CD8-positive, alpha-beta memory T cell (primary cell): Measurements from ENCODE around the gene TXNDC2. TPM values are rescaled to one million over a fixed set of nuclear protein-coding genes. Genes with fewer than 3 reads are reported as not detected.

Source experiments
- CTCF ChIA-PET: fragments of 350-600 bp; sonication (Branson Sonifier 250); formaldehyde crosslinking; loops from one replicate; lab custom pipeline; 2021; ENCODE audit warnings: antibody characterized with exemption; lab: Charles Lee
- POLR2A ChIA-PET: fragments of 350-600 bp; sonication (Branson Sonifier 250); formaldehyde crosslinking; loops from one replicate; lab custom pipeline; 2021; ENCODE audit warnings: antibody characterized with exemption; lab: Charles Lee
- DNase-seq, 5 donors: peaks; one replicate each; pipeline versions ENCODE4 v3.0.0 to v3.0.0-alpha.2; 2020 to 2022; ENCODE audit warnings: mixed read lengths in 1 of 5
- H3K27ac ChIP-seq: one replicate; pipeline ENCODE4 v1.7.0; 2013; ENCODE audit warnings: low read depth, mild to moderate bottlenecking, low read length, moderate library complexity
- H3K27me3 ChIP-seq: 2 replicates; pipeline ENCODE4 v1.7.0; 2013; ENCODE audit warnings: low read length, mild to moderate bottlenecking; ENCODE audit not compliant: insufficient read depth, poor library complexity, severe bottlenecking
- H3K36me3 ChIP-seq: 2 replicates; pipeline ENCODE4 v1.7.0; 2013; ENCODE audit warnings: mild to moderate bottlenecking, low read length, moderate library complexity; ENCODE audit not compliant: insufficient read depth
- H3K4me1 ChIP-seq: 2 replicates; pipeline ENCODE4 v1.7.0; 2013; ENCODE audit warnings: mild to moderate bottlenecking, low read length, moderate library complexity; ENCODE audit not compliant: insufficient read depth
- H3K4me3 ChIP-seq: 2 replicates; pipeline ENCODE4 v1.7.0; 2013; ENCODE audit warnings: mild to moderate bottlenecking, low read length
- H3K9me3 ChIP-seq: 2 replicates; pipeline ENCODE4 v1.7.0; 2013; ENCODE audit warnings: mild to moderate bottlenecking, low read length
- H3K27ac Mint-ChIP-seq, 8 donors: one replicate each; pipeline ENCODE4 v1.8.0; 2020 to 2021; ENCODE audit warnings: mixed read lengths in 8 of 8, mild to moderate bottlenecking in 6 of 8, inconsistent platforms in 3 of 8, moderate library complexity in 3 of 8
- H3K27me3 Mint-ChIP-seq, 2 donors: one replicate each; pipeline ENCODE4 v1.8.0; 2020 to 2021; ENCODE audit warnings: mixed read lengths in 2 of 2, mild to moderate bottlenecking in 1 of 2, moderate library complexity in 1 of 2
- H3K36me3 Mint-ChIP-seq, 3 donors: one replicate each; pipeline ENCODE4 v1.8.0; 2020 to 2021; ENCODE audit warnings: mixed read lengths in 3 of 3, inconsistent platforms in 1 of 3, mild to moderate bottlenecking in 1 of 3
- H3K4me1 Mint-ChIP-seq, 3 donors: one replicate each; pipeline ENCODE4 v1.8.0; 2020 to 2021; ENCODE audit warnings: mixed read lengths in 3 of 3, inconsistent platforms in 1 of 3, mild to moderate bottlenecking in 1 of 3
- H3K4me3 Mint-ChIP-seq, 7 donors: one replicate each; pipeline ENCODE4 v1.8.0; 2020 to 2021; ENCODE audit warnings: mixed read lengths in 7 of 7, mild to moderate bottlenecking in 6 of 7, moderate library complexity in 4 of 7, inconsistent platforms in 2 of 7
- H3K9me3 Mint-ChIP-seq, 5 donors: one replicate each; pipeline ENCODE4 v1.8.0; 2020 to 2022; ENCODE audit warnings: mixed read lengths in 5 of 5, mild to moderate bottlenecking in 3 of 5, moderate library complexity in 2 of 5, inconsistent platforms in 1 of 5
- polyA plus RNA-seq: library from polyadenylated mRNA; unstranded; fragments of 300-500 nt; fragmentation: Illumina TruSeq; gene quantifications from one replicate; pipeline ENCODE4 v1.2.3, GENCODE V29; 2021
- total RNA-seq, 2 experiments: library from RNA; stranded (reverse); gene quantifications; one replicate each; pipeline ENCODE4 v1.2.3, GENCODE V29; 2021

TXNDC2 gene
- total and polyA plus RNA-seq, 3 experiments from 2014 or later: not detected

GRCh38 chr18:9871244-9871746 is 14.5 kb upstream of the TXNDC2 start:
- Histone ChIP-seq H3K4me1 (no peaks in the 10 kb centered on the region), H3K36me3 (no peaks in the 10 kb centered on the region), H3K27ac (peak overlapping the region; percentile 75), H3K27me3 (no peaks in the 10 kb centered on the region), H3K4me3 (no peak overlapping the region), H3K9me3 (no peaks in the 10 kb centered on the region)
- Mint-ChIP-seq H3K36me3 (no peaks in the 10 kb centered on the region), H3K27me3 (peaks cover 9 to 49% of the 10 kb centered on the region in 2 donors), H3K4me3 (no peak overlapping the region), H3K4me1 (no peaks in the 10 kb centered on the region), H3K9me3 (peaks cover under 1 to 11% (median 7%) of the 10 kb centered on the region in 5 donors), H3K27ac (no peak overlapping the region)
- DNase-seq: no peak
- CTCF ChIA-PET: no interaction called here
- POLR2A ChIA-PET: no interaction called here

GRCh38 chr18:9872823-9873222 is 12.9 kb upstream of the TXNDC2 start:
- CTCF ChIA-PET: no interaction called here
- H3K4me1 Mint-ChIP-seq: peaks cover 3 to 6% (median 3%) of the 10 kb centered on the region in 3 donors

GRCh38 chr18:9874728-9875127 is 11.0 kb upstream of the TXNDC2 start:
- Histone ChIP-seq H3K27me3 (peaks cover 8% of the 10 kb centered on the region), H3K36me3 (no peaks in the 10 kb centered on the region), H3K4me3 (no peak overlapping the region), H3K27ac (no peak overlapping the region), H3K9me3 (no peaks in the 10 kb centered on the region), H3K4me1 (no peaks in the 10 kb centered on the region)
- peaks cover 3 to 6% (median 3%) of the 10 kb centered on the region in 3 donors for H3K4me1 Mint-ChIP-seq
- H3K27ac Mint-ChIP-seq: no peak overlapping the region
- DNase-seq: no peak
- H3K36me3 Mint-ChIP-seq: no peaks in the 10 kb centered on the region
- ChIA-PET POLR2A (no interaction called here), CTCF (no interaction called here)
- H3K4me3 Mint-ChIP-seq: no peak overlapping the region
- peaks cover 6 to 35% of the 10 kb centered on the region in 2 donors for H3K27me3 Mint-ChIP-seq
- H3K9me3 Mint-ChIP-seq: no peaks in the 10 kb centered on the region

More at GRCh38 chr18:9872823-9873222, 12.9 kb upstream of the TXNDC2 start:
- no peaks in the 10 kb centered on the region for H3K9me3 ChIP-seq
- Mint-ChIP-seq H3K9me3 (peaks cover 0 to 3% (median 2%) of the 10 kb centered on the region in 5 donors), H3K27me3 (peaks cover 9 to 49% of the 10 kb centered on the region in 2 donors), H3K27ac (no peak overlapping the region), H3K4me3 (no peak overlapping the region), H3K36me3 (no peaks in the 10 kb centered on the region)
- no peaks in the 10 kb centered on the region for H3K4me1 ChIP-seq
- POLR2A ChIA-PET: interaction anchor here (0.6 kb wide), 1 partner anchor 12 kb away, joined by 3 read pairs; no protein-coding TSS in a partner anchor
- H3K27me3 ChIP-seq: peaks cover 8% of the 10 kb centered on the region
- DNase-seq: no peak
- H3K4me3 ChIP-seq: no peak overlapping the region
- H3K36me3 ChIP-seq: no peaks in the 10 kb centered on the region
- no peak overlapping the region for H3K27ac ChIP-seq

GRCh38 chr18:9876212-9876866 is 9.4 kb upstream of the TXNDC2 start:
- peak overlapping the region; percentile 89 for H3K27ac ChIP-seq
- Mint-ChIP-seq H3K4me1 (peaks cover 3 to 6% (median 3%) of the 10 kb centered on the region in 3 donors), H3K9me3 (no peaks in the 10 kb centered on the region), H3K36me3 (no peaks in the 10 kb centered on the region), H3K27ac (peak overlapping the region in 1 of 8 donors; percentile 35), H3K4me3 (no peak overlapping the region), H3K27me3 (peaks cover 6 to 20% of the 10 kb centered on the region in 2 donors)
- ChIA-PET POLR2A (no interaction called here), CTCF (no interaction called here)
- DNase-seq: no peak
- H3K27me3 ChIP-seq: peaks cover 8% of the 10 kb centered on the region
- no peaks in the 10 kb centered on the region for H3K36me3 ChIP-seq
- no peak overlapping the region for H3K4me3 ChIP-seq
- no peaks in the 10 kb centered on the region for H3K9me3 ChIP-seq
- H3K4me1 ChIP-seq: no peaks in the 10 kb centered on the region

GRCh38 chr18:9876867-9877654 is 8.7 kb upstream of the TXNDC2 start:
- DNase-seq: no peak
- ChIA-PET POLR2A (no interaction called here), CTCF (no interaction called here)
- Histone ChIP-seq H3K4me1 (no peaks in the 10 kb centered on the region), H3K27me3 (peaks cover 8% of the 10 kb centered on the region), H3K4me3 (no peak overlapping the region), H3K36me3 (no peaks in the 10 kb centered on the region), H3K27ac (peak overlapping the region; percentile 89), H3K9me3 (no peaks in the 10 kb centered on the region)
- peak overlapping the region in 1 of 8 donors; percentile 35 for H3K27ac Mint-ChIP-seq
- peaks cover 6 to 15% of the 10 kb centered on the region in 2 donors for H3K27me3 Mint-ChIP-seq
- H3K4me1 Mint-ChIP-seq: peaks cover 3 to 6% (median 3%) of the 10 kb centered on the region in 3 donors
- no peak overlapping the region for H3K4me3 Mint-ChIP-seq
- no peaks in the 10 kb centered on the region for H3K36me3 Mint-ChIP-seq
- H3K9me3 Mint-ChIP-seq: no peaks in the 10 kb centered on the region

- H3K4me3 Mint-ChIP-seq: no peak overlapping the region
- no peaks in the 10 kb centered on the region for H3K9me3 Mint-ChIP-seq
- CTCF ChIA-PET: no interaction called here
These were observed 8.1 kb upstream of the TXNDC2 start for GRCh38 chr18:9877655-9878014.

GRCh38 chr18:9878095-9878494 is 7.7 kb upstream of the TXNDC2 start:
- Histone ChIP-seq H3K4me1 (no peaks in the 10 kb centered on the region), H3K36me3 (no peaks in the 10 kb centered on the region), H3K27ac (no peak overlapping the region), H3K4me3 (no peak overlapping the region), H3K27me3 (peaks cover 8% of the 10 kb centered on the region), H3K9me3 (no peaks in the 10 kb centered on the region)
- Mint-ChIP-seq H3K4me3 (no peak overlapping the region), H3K4me1 (peaks cover 3 to 6% (median 3%) of the 10 kb centered on the region in 3 donors), H3K9me3 (no peaks in the 10 kb centered on the region), H3K27ac (no peak overlapping the region), H3K27me3 (peaks cover 6 to 9% of the 10 kb centered on the region in 2 donors), H3K36me3 (no peaks in the 10 kb centered on the region)
- ChIA-PET POLR2A (no interaction called here), CTCF (no interaction called here)
- no peak for DNase-seq

More at GRCh38 chr18:9877655-9878014, 8.1 kb upstream of the TXNDC2 start:
- peaks cover 3 to 6% (median 3%) of the 10 kb centered on the region in 3 donors for H3K4me1 Mint-ChIP-seq
- H3K27me3 Mint-ChIP-seq: peaks cover 6 to 9% of the 10 kb centered on the region in 2 donors
- no peaks in the 10 kb centered on the region for H3K4me1 ChIP-seq
- peak overlapping the region; percentile 89 for H3K27ac ChIP-seq
- DNase-seq: no peak
- H3K36me3 ChIP-seq: no peaks in the 10 kb centered on the region
- H3K27me3 ChIP-seq: peaks cover 8% of the 10 kb centered on the region
- no peak overlapping the region for H3K27ac Mint-ChIP-seq
- no peak overlapping the region for H3K4me3 ChIP-seq
- no peaks in the 10 kb centered on the region for H3K36me3 Mint-ChIP-seq
- POLR2A ChIA-PET: no interaction called here
- H3K9me3 ChIP-seq: no peaks in the 10 kb centered on the region

- H3K27me3 Mint-ChIP-seq: peaks cover 4 to 7% of the 10 kb centered on the region in 2 donors
- H3K9me3 Mint-ChIP-seq: no peaks in the 10 kb centered on the region
- ChIA-PET POLR2A (no interaction called here), CTCF (no interaction called here)
- Histone ChIP-seq H3K27ac (peak overlapping the region; percentile 38), H3K9me3 (no peaks in the 10 kb centered on the region), H3K4me3 (no peak overlapping the region), H3K27me3 (peaks cover 8% of the 10 kb centered on the region), H3K4me1 (no peaks in the 10 kb centered on the region), H3K36me3 (no peaks in the 10 kb centered on the region)
- H3K27ac Mint-ChIP-seq: no peak overlapping the region
- no peaks in the 10 kb centered on the region for H3K36me3 Mint-ChIP-seq
- DNase-seq: no peak
- H3K4me3 Mint-ChIP-seq: no peak overlapping the region
- H3K4me1 Mint-ChIP-seq: peaks cover 3 to 6% (median 3%) of the 10 kb centered on the region in 3 donors
These were observed 7.0 kb upstream of the TXNDC2 start for GRCh38 chr18:9878783-9879242.
